Vagina (tissue), 2 donors: Measurements from ENCODE around the gene SLC25A12. TPM values are rescaled to one million over a fixed set of nuclear protein-coding genes. Genes with fewer than 3 reads are reported as not detected.
"Not testable (repeated sequence)": the region's sequence is repeated elsewhere in the genome, so short reads cannot be mapped to it uniquely, and the experiment has no call there.

Source experiments
- DNase-seq, 2 donors: peaks; one replicate each; pipeline ENCODE4 v3.0.0-alpha.2; 2017; ENCODE audit errors: extremely low spot score in 2 of 2
- H3K27ac ChIP-seq: fragments of 200-600 bp; sonication (generic); one replicate; pipeline ENCODE4 v1.5.1; 2019
- H3K27me3 ChIP-seq: fragments of 200-600 bp; sonication (generic); one replicate; pipeline ENCODE4 v1.5.1; 2019
- H3K36me3 ChIP-seq, 2 donors: fragments of 200-600 bp; sonication (generic); one replicate each; pipeline ENCODE4 v1.5.1; 2017 to 2019
- H3K4me1 ChIP-seq: fragments of 200-600 bp; sonication (generic); one replicate; pipeline ENCODE4 v1.5.1; 2019
- H3K4me3 ChIP-seq, 2 donors: fragments of 200-600 bp; sonication (generic); 1 replicate in 1 of 2; 2 replicates in 1 of 2; pipeline ENCODE4 v1.5.1; 2016 to 2019
- H3K9me3 ChIP-seq: fragments of 200-600 bp; sonication (generic); one replicate; pipeline ENCODE4 v1.5.1; 2019
- CTCF ChIP-seq, 3 experiments: fragments of 450-650 bp in 2 of 3; fragments of 200-600 bp in 1 of 3; sonication (generic) in 1 of 3; IDR thresholded peaks; one replicate each; pipeline ENCODE4 v1.5.1; 2017 to 2019; ENCODE audit warnings: antibody characterized with exemption in 3 of 3, mild to moderate bottlenecking in 2 of 3, moderate library complexity in 2 of 3
- POLR2A ChIP-seq, 2 donors: fragments of 450-650 bp; IDR thresholded peaks; one replicate each; pipeline ENCODE4 v1.6.1; 2017; ENCODE audit warnings: antibody characterized with exemption in 2 of 2, mild to moderate bottlenecking in 2 of 2, moderate library complexity in 2 of 2
- POLR2AphosphoS5 ChIP-seq, 2 donors: sonication (generic); formaldehyde crosslinking; IDR thresholded peaks; one replicate each; pipeline ENCODE4 v1.9.0; 2017; ENCODE audit warnings: antibody characterized with exemption in 2 of 2, mild to moderate bottlenecking in 2 of 2, low read depth in 1 of 2; ENCODE audit not compliant: insufficient read depth in 1 of 2
- intact Hi-C: fragments of 100-400 bp; cut with DNase I; formaldehyde crosslinking; loops from one replicate; pipeline ENCODE4 v1.15.1; 2023
- total RNA-seq: library from RNA; depleted of rRNA; stranded (reverse); fragments of >200 nt; gene quantifications from one replicate; pipeline ENCODE4 v1.2.3, GENCODE V29; 2016

The SLC25A12 gene
- total RNA-seq, 1 donor from 2014 or later = 26.0 TPM

DNA sequence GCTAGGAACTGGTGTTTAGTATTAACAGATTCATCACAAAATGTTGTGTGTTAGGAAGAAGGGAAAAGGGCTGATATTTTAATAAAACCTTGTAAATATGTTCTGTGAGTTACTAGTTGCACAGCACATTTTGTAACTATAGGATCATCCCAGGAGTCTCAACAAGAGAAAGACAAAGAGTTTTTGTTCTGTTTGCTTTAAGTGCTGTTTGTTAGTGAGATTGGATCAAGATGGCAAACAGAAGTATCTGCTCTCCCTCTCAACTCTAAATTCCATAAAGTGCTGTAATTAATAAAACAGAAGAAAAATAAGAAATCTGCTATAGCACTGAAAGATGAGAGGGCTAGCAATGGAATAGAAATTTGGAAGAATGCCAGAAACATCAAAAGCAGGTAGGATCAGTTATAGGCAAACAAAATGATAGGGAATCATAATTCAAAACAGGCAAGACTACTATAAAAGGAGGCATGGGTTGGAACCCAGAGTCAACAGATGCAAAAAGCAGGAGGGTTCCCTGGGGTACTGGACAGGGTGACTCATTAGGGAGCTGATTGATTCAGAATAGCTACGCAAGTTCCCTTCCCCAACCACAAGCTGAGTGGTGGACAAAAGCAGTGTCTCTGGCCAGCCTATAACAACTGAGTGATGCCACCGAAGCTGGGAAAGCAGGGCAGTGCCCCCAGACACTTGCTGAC lies 131.0 kb downstream of the SLC25A12 start:
- no peaks in the 10 kb centered on the region for H3K4me1 ChIP-seq
- intact Hi-C loops = no loop called here
- H3K9me3 ChIP-seq = no peaks in the 10 kb centered on the region
- H3K27me3 ChIP-seq = no peaks in the 10 kb centered on the region
- no peak for DNase-seq
- peaks cover 0 to 18% of the 10 kb centered on the region in 2 donors for H3K36me3 ChIP-seq
- H3K27ac ChIP-seq = no peak overlapping the region
- TF ChIP-seq POLR2A (IDR thresholded peaks at IDR 0.05) (no peak), CTCF (IDR thresholded peaks at IDR 0.05) (no peak)
- no peak overlapping the region for H3K4me3 ChIP-seq

- H3K27me3 ChIP-seq, H3K9me3 ChIP-seq, intact Hi-C loops, H3K4me1 ChIP-seq, H3K4me3 ChIP-seq, DNase-seq, H3K27ac ChIP-seq: not testable (repeated sequence)
- H3K36me3 ChIP-seq = peaks cover 0 to 18% of the 10 kb centered on the region in 2 donors
These were observed 132.9 kb downstream of the SLC25A12 start for GRCh38 chr2:171761176-171761575.

- intact Hi-C loops = not testable (repeated sequence)
These were observed 135.3 kb downstream of the SLC25A12 start for GRCh38 chr2:171758762-171759161.

DNA sequence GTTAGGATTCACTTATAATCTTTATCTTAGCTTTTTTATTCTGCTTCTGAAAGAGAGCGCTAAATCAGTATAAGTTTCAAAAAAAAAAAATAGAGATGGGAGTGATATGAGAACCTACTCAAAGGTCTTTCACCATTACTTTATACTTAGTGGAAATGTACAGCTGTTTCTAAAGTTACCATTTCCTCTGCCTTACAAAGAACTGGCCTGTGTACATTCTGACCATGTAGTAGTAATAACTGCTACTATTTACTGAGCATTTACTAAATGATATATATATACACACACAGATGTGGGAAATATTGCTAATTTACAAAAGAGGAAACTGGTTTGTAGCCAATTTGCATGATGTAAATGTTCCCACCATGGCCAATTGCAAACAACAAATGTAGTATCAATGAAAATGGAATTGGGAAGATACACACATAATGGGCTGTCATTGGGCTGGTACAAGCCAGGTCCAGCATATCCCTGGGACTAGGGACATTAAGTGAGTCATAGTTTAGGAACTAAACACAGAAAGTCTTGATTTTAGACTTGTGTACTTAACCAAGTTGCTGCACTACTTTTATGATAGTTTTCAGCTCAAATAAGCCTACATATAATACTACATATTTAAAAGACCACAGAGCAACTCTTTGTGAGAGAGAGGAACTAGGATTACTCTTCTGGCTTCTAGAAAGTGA lies 139.6 kb downstream of the SLC25A12 start:
- Histone ChIP-seq H3K36me3 (peaks cover 0 to 10% of the 10 kb centered on the region in 2 donors), H3K4me3 (no peak overlapping the region), H3K27me3 (no peaks in the 10 kb centered on the region), H3K9me3 (no peaks in the 10 kb centered on the region), H3K27ac (no peak overlapping the region), H3K4me1 (no peaks in the 10 kb centered on the region)
- TF ChIP-seq POLR2A (IDR thresholded peaks at IDR 0.05) = no peak
- TF ChIP-seq POLR2AphosphoS5 (IDR thresholded peaks at IDR 0.05; ENCODE audit: insufficient read depth in 1 of 2, low read depth in 1 of 2) = no peak
- TF ChIP-seq CTCF (IDR thresholded peaks at IDR 0.05) = no peak
- no peak for DNase-seq
- intact Hi-C loops = no loop called here

More at GRCh38 chr2:171758762-171759161, 135.3 kb downstream of the SLC25A12 start:
- H3K4me1 ChIP-seq, DNase-seq, H3K9me3 ChIP-seq, H3K27me3 ChIP-seq, H3K27ac ChIP-seq, H3K4me3 ChIP-seq: not testable (repeated sequence)
- H3K36me3 ChIP-seq = peaks cover 0 to 18% of the 10 kb centered on the region in 2 donors

DNA sequence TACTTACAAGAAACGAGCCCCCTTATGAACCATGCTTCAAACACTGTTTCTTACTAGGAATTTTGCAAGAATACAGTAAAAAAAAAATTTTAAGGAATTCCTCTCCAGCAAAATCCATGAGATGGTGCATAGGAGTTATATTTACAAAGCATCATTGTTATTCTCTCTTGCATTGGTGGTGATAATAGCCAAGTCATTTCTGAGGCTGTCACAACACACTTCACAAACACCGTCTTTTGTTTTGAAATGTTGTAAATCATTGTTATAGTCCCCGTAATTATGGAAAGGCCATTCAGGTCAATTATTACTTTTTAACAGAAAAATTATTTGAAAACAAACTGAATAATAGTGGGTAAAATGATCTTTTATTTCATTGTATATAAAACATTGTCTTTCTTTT lies 146.7 kb downstream of the SLC25A12 start:
- Histone ChIP-seq H3K4me1 (no peaks in the 10 kb centered on the region), H3K9me3 (no peaks in the 10 kb centered on the region), H3K4me3 (no peak overlapping the region), H3K27ac (no peak overlapping the region), H3K27me3 (no peaks in the 10 kb centered on the region), H3K36me3 (peaks cover 3 to 51% of the 10 kb centered on the region in 2 donors)
- intact Hi-C loops = no loop called here
- DNase-seq = no peak
- TF ChIP-seq POLR2A (IDR thresholded peaks at IDR 0.05) = no peak

- Histone ChIP-seq H3K27ac (no peak overlapping the region), H3K27me3 (no peaks in the 10 kb centered on the region), H3K4me3 (no peak overlapping the region), H3K4me1 (no peaks in the 10 kb centered on the region), H3K36me3 (peaks cover 3 to 55% of the 10 kb centered on the region in 2 donors), H3K9me3 (no peaks in the 10 kb centered on the region)
- DNase-seq = no peak
- intact Hi-C loops = no loop called here
- TF ChIP-seq POLR2AphosphoS5 (IDR thresholded peaks at IDR 0.05; ENCODE audit: insufficient read depth in 1 of 2, low read depth in 1 of 2) = no peak
- no peak for TF ChIP-seq CTCF (IDR thresholded peaks at IDR 0.05)
- no peak for TF ChIP-seq POLR2A (IDR thresholded peaks at IDR 0.05)
These were observed 148.2 kb downstream of the SLC25A12 start for GRCh38 chr2:171745806-171746205.
